Fibroblast of lung (primary cell): ENCODE measurements around the gene TAS2R10. TPM values are rescaled to one million over a fixed set of nuclear protein-coding genes. Genes with fewer than 3 reads are reported as not detected.
A peak's percentile ranks its signal among the peaks of the same experiment; 100 is the strongest.

Source experiments
- DNase-seq, 2 donors: peaks; one replicate each; pipeline versions ENCODE4 v3.0.0 to v3.0.0-alpha.2; 2010; ENCODE audit warnings: low read depth in 2 of 2
- H2AFZ ChIP-seq: 2 replicates; pipeline ENCODE4 v1.5.1; 2012; ENCODE audit warnings: low read length, control low read depth, inconsistent platforms
- H3K27ac ChIP-seq: 2 replicates; pipeline ENCODE4 v1.5.1; 2011; ENCODE audit warnings: low read length, control low read depth; ENCODE audit not compliant: insufficient read depth
- H3K27me3 ChIP-seq: 2 replicates; pipeline ENCODE4 v1.5.1; 2011; ENCODE audit warnings: mild to moderate bottlenecking, low read length; ENCODE audit not compliant: control insufficient read depth, insufficient read depth
- H3K36me3 ChIP-seq: 2 replicates; pipeline ENCODE4 v1.5.1; 2011; ENCODE audit warnings: low read length; ENCODE audit not compliant: control insufficient read depth, insufficient read depth
- H3K4me1 ChIP-seq: 2 replicates; pipeline ENCODE4 v1.5.1; 2011; ENCODE audit warnings: low read length; ENCODE audit not compliant: control insufficient read depth, insufficient read depth; ENCODE audit errors: extremely low read depth
- H3K4me2 ChIP-seq: 2 replicates; pipeline ENCODE4 v1.5.1; 2011; ENCODE audit warnings: low read length, control low read depth; ENCODE audit not compliant: insufficient read depth; ENCODE audit errors: extremely low read depth
- H3K4me3 ChIP-seq, 4 experiments: fragments of 200-600 bp in 1 of 4; sonication (generic) in 1 of 4; replicated peaks in 1 of 4; 2 replicates each; pipeline ENCODE4 v1.5.1; 2011 to 2016; ENCODE audit warnings: low read length in 4 of 4, low read depth in 3 of 4, mild to moderate bottlenecking in 3 of 4, control low read depth in 2 of 4, inconsistent platforms in 1 of 4, mixed read lengths in 1 of 4; ENCODE audit not compliant: insufficient read depth in 1 of 4; ENCODE audit errors: control extremely low read depth in 1 of 4
- H3K79me2 ChIP-seq: 2 replicates; pipeline ENCODE4 v1.5.1; 2012; ENCODE audit warnings: mild to moderate bottlenecking, low read length, inconsistent platforms; ENCODE audit not compliant: control insufficient read depth, insufficient read depth
- H3K9ac ChIP-seq: 2 replicates; pipeline ENCODE4 v1.5.1; 2011; ENCODE audit warnings: mild to moderate bottlenecking, low read length, control low read depth; ENCODE audit not compliant: insufficient read depth
- H3K9me3 ChIP-seq: 2 replicates; pipeline ENCODE4 v1.5.1; 2012; ENCODE audit warnings: low read depth, low read length; ENCODE audit not compliant: control insufficient read depth, insufficient read depth
- H4K20me1 ChIP-seq: 2 replicates; pipeline ENCODE4 v1.5.1; 2011; ENCODE audit warnings: low read length; ENCODE audit not compliant: control insufficient read depth, insufficient read depth; ENCODE audit errors: extremely low read depth
- EZH2 ChIP-seq: IDR thresholded peaks from 2 replicates; pipeline ENCODE4 v1.5.1; 2012; ENCODE audit warnings: low read length, control low read depth, mild to moderate bottlenecking; ENCODE audit errors: missing control alignments
- polyA plus RNA-seq, 2 donors: library from polyadenylated mRNA; depleted of rRNA in 1 of 2; stranded (reverse) in 1 of 2; unstranded in 1 of 2; fragments of >200 nt; gene quantifications; 2 replicates each; pipeline ENCODE4 v1.2.1, GENCODE V29; 2011 to 2012; ENCODE audit warnings: missing spikeins in 1 of 2
- total RNA-seq: library from RNA; depleted of rRNA; stranded (reverse); fragments of >200 nt; gene quantifications from 2 replicates; pipeline ENCODE4 v1.2.1, GENCODE V29; 2014
- TF ChIP-seq, protein P1 (sequence below), 2 donors: IDR thresholded peaks in 1 of 2; conservative IDR thresholded peaks in 1 of 2; 1 replicate in 1 of 2; 2 replicates in 1 of 2; pipeline ENCODE4 v1.5.1; 2011 to 2012; ENCODE audit warnings: low read length in 2 of 2, control low read depth in 1 of 2, inconsistent platforms in 1 of 2, low read depth in 1 of 2, mild to moderate bottlenecking in 1 of 2

The TAS2R10 gene
- total and polyA plus RNA-seq, 2 donors (not counting 1 experiment from before 2014, with no cell fraction given) = 0.10 to 0.50 TPM

GRCh38 chr12:10783252-10783651 lies 42.9 kb downstream of the TAS2R10 start:
- H3K4me3 ChIP-seq = no peak overlapping the region
- H3K4me1 ChIP-seq = no peaks in the 10 kb centered on the region
- TF ChIP-seq, protein P1, sequence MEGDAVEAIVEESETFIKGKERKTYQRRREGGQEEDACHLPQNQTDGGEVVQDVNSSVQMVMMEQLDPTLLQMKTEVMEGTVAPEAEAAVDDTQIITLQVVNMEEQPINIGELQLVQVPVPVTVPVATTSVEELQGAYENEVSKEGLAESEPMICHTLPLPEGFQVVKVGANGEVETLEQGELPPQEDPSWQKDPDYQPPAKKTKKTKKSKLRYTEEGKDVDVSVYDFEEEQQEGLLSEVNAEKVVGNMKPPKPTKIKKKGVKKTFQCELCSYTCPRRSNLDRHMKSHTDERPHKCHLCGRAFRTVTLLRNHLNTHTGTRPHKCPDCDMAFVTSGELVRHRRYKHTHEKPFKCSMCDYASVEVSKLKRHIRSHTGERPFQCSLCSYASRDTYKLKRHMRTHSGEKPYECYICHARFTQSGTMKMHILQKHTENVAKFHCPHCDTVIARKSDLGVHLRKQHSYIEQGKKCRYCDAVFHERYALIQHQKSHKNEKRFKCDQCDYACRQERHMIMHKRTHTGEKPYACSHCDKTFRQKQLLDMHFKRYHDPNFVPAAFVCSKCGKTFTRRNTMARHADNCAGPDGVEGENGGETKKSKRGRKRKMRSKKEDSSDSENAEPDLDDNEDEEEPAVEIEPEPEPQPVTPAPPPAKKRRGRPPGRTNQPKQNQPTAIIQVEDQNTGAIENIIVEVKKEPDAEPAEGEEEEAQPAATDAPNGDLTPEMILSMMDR (conservative IDR thresholded peaks at IDR 0.05 in 1 of 2, IDR thresholded peaks at IDR 0.05 in 1 of 2; ENCODE audit: low read depth in 1 of 2, low read length in 2 of 2) = no peak
- no peak for TF ChIP-seq EZH2
- no peaks in the 10 kb centered on the region for H3K27me3 ChIP-seq
- H3K9me3 ChIP-seq = no peaks in the 10 kb centered on the region
- H4K20me1 ChIP-seq = no peaks in the 10 kb centered on the region
- no peaks in the 10 kb centered on the region for H3K79me2 ChIP-seq
- no peak overlapping the region for H3K4me2 ChIP-seq
- no peak overlapping the region for H2AFZ ChIP-seq
- no peaks in the 10 kb centered on the region for H3K36me3 ChIP-seq
- no peak overlapping the region for H3K27ac ChIP-seq
- peak in 1 of 2 donors; percentile 5 for DNase-seq
- no peak overlapping the region for H3K9ac ChIP-seq

- Histone ChIP-seq H3K4me3 (no peak overlapping the region), H3K9ac (no peak overlapping the region), H3K27ac (no peak overlapping the region), H3K36me3 (no peaks in the 10 kb centered on the region), H2AFZ (no peak overlapping the region), H3K79me2 (no peaks in the 10 kb centered on the region), H3K27me3 (no peaks in the 10 kb centered on the region), H3K9me3 (no peaks in the 10 kb centered on the region), H3K4me1 (no peaks in the 10 kb centered on the region), H3K4me2 (no peak overlapping the region), H4K20me1 (no peaks in the 10 kb centered on the region)
- DNase-seq = no peak
- no peak for TF ChIP-seq EZH2
- TF ChIP-seq, protein P1 (conservative IDR thresholded peaks at IDR 0.05 in 1 of 2, IDR thresholded peaks at IDR 0.05 in 1 of 2; ENCODE audit: low read depth in 1 of 2, low read length in 2 of 2) = no peak
Observed at GRCh38 chr12:10779103-10779502, 47.1 kb downstream of the TAS2R10 start.

Other genes with a start within 250 kb of the TAS2R10 start
- gene MAGOHB, start 212.7 kb downstream of the TAS2R10 start, total RNA-seq = 10.5 and 21.1 TPM in 2 replicates
- gene MAGOHB, start 212.7 kb downstream of the TAS2R10 start, polyA plus RNA-seq = 29.8 and 48.6 TPM in 2 replicates
- gene STYK1, start 152.3 kb downstream of the TAS2R10 start, total RNA-seq = under 0.01 TPM in 1 of 2 replicates, not detected in the other
- 0.41 TPM in 1 of 2 replicates, not detected in the other for gene STYK1, start 152.3 kb downstream of the TAS2R10 start, polyA plus RNA-seq
- gene YBX3, start 103.0 kb downstream of the TAS2R10 start, total RNA-seq = 97.8 and 109 TPM in 2 replicates
- 150 and 172 TPM in 2 replicates for gene YBX3, start 103.0 kb downstream of the TAS2R10 start, polyA plus RNA-seq
- gene TAS2R7, start 23.7 kb downstream of the TAS2R10 start, total RNA-seq = not detected in 2 replicates
- not detected in 2 replicates for gene TAS2R7, start 23.7 kb downstream of the TAS2R10 start, polyA plus RNA-seq
- under 0.01 TPM in 1 of 2 replicates, not detected in the other for gene TAS2R8, start 19.1 kb downstream of the TAS2R10 start, total RNA-seq
- not detected in 2 replicates for gene TAS2R8, start 19.1 kb downstream of the TAS2R10 start, polyA plus RNA-seq
- gene TAS2R9, start 16.2 kb downstream of the TAS2R10 start, total RNA-seq = 0.17 TPM in 1 of 2 replicates, not detected in the other
- not detected in 2 replicates for gene TAS2R9, start 16.2 kb downstream of the TAS2R10 start, polyA plus RNA-seq
- gene PRR4, start 23.1 kb upstream of the TAS2R10 start, total RNA-seq = 0.66 and 0.77 TPM in 2 replicates
- 0.93 and 1.7 TPM in 2 replicates for gene PRR4, start 23.1 kb upstream of the TAS2R10 start, polyA plus RNA-seq
- 8.7 and 19.2 TPM in 2 replicates for gene PRH1, start 57.9 kb upstream of the TAS2R10 start, total RNA-seq
- 1.2 and 1.6 TPM in 2 replicates for gene PRH1, start 57.9 kb upstream of the TAS2R10 start, polyA plus RNA-seq
- gene TAS2R13, start 83.2 kb upstream of the TAS2R10 start, total RNA-seq = 1.0 and 1.7 TPM in 2 replicates
- gene TAS2R13, start 83.2 kb upstream of the TAS2R10 start, polyA plus RNA-seq = not detected in 2 replicates
- not detected in 2 replicates for gene PRH2, start 102.9 kb upstream of the TAS2R10 start, total RNA-seq
- 0.14 TPM in 1 of 2 replicates, not detected in the other for gene PRH2, start 102.9 kb upstream of the TAS2R10 start, polyA plus RNA-seq
- 2.1 and 2.6 TPM in 2 replicates for gene TAS2R14, start 112.9 kb upstream of the TAS2R10 start, total RNA-seq
- 1.3 and 2.0 TPM in 2 replicates for gene TAS2R14, start 112.9 kb upstream of the TAS2R10 start, polyA plus RNA-seq
- 1.3 and 2.3 TPM in 2 replicates for gene TAS2R50, start 160.6 kb upstream of the TAS2R10 start, total RNA-seq
- gene TAS2R50, start 160.6 kb upstream of the TAS2R10 start, polyA plus RNA-seq = not detected in 2 replicates
- 2.1 and 3.3 TPM in 2 replicates for gene TAS2R20, start 171.9 kb upstream of the TAS2R10 start, total RNA-seq
- gene TAS2R20, start 171.9 kb upstream of the TAS2R10 start, polyA plus RNA-seq = 0.06 and 0.22 TPM in 2 replicates
- 3.1 and 5.3 TPM in 2 replicates for gene TAS2R19, start 196.3 kb upstream of the TAS2R10 start, total RNA-seq
- gene TAS2R19, start 196.3 kb upstream of the TAS2R10 start, polyA plus RNA-seq = 0.10 and 0.49 TPM in 2 replicates
- 2.6 and 3.6 TPM in 2 replicates for gene TAS2R31, start 205.0 kb upstream of the TAS2R10 start, total RNA-seq
- 0.15 and 0.73 TPM in 2 replicates for gene TAS2R31, start 205.0 kb upstream of the TAS2R10 start, polyA plus RNA-seq
- gene TAS2R46, start 235.9 kb upstream of the TAS2R10 start, total RNA-seq = 1.5 and 2.0 TPM in 2 replicates
- not detected in 2 replicates for gene TAS2R46, start 235.9 kb upstream of the TAS2R10 start, polyA plus RNA-seq